NCI-H526 treated with DMSO at 0.1 percent for 48 hours (cell line): ENCODE data around the gene ATP11C.

ENCODE experiments used
- DNase-seq: peaks from one replicate; lab custom pipeline; 2025; lab: John Stamatoyannopoulos, UW

Gene ATP11C

GRCh38 chrX:139802048-139802447 is 130.8 kb downstream of the ATP11C start:
- no peak for DNase-seq

GRCh38 chrX:139801397-139801813 is 131.4 kb downstream of the ATP11C start:
- no peak for DNase-seq

- DNase-seq, result no peak
Observed at GRCh38 chrX:139798701-139799100, 134.2 kb downstream of the ATP11C start.

- no peak for DNase-seq
Observed at GRCh38 chrX:139795196-139795595, 137.7 kb downstream of the ATP11C start.

GRCh38 chrX:139787601-139788000 is 145.3 kb downstream of the ATP11C start:
- DNase-seq, result no peak

GRCh38 chrX:139784807-139785206 is 148.0 kb downstream of the ATP11C start:
- DNase-seq, result peak; percentile 3

GRCh38 chrX:139783959-139784358 is 148.9 kb downstream of the ATP11C start:
- no peak for DNase-seq

GRCh38 chrX:139783030-139783429 is 149.8 kb downstream of the ATP11C start:
- no peak for DNase-seq

GRCh38 chrX:139776599-139776998 is 156.3 kb downstream of the ATP11C start:
- DNase-seq, result no peak

GRCh38 chrX:139770366-139770765 is 162.5 kb downstream of the ATP11C start:
- DNase-seq, result no peak

- no peak for DNase-seq
Observed at GRCh38 chrX:139766545-139766983, 166.3 kb downstream of the ATP11C start.

GRCh38 chrX:139762400-139763183 is 170.3 kb downstream of the ATP11C start:
- no peak for DNase-seq

GRCh38 chrX:139759637-139760036 is 173.2 kb downstream of the ATP11C start:
- no peak for DNase-seq

GRCh38 chrX:139758809-139759208 is 174.0 kb downstream of the ATP11C start:
- no peak for DNase-seq

- DNase-seq, result no peak
Observed at GRCh38 chrX:139758250-139758649, 174.6 kb downstream of the ATP11C start.

- no peak for DNase-seq
Observed at GRCh38 chrX:139751053-139751452, 181.8 kb downstream of the ATP11C start.

GRCh38 chrX:139750390-139750789 is 182.5 kb downstream of the ATP11C start:
- DNase-seq, result no peak

GRCh38 chrX:139739138-139739537 is 193.7 kb downstream of the ATP11C start:
- no peak for DNase-seq

- DNase-seq, result no peak
Observed at GRCh38 chrX:139738581-139738980, 194.3 kb downstream of the ATP11C start.

- no peak for DNase-seq
Observed at GRCh38 chrX:139736151-139736550, 196.7 kb downstream of the ATP11C start.

GRCh38 chrX:139734996-139735395 is 197.9 kb downstream of the ATP11C start:
- no peak for DNase-seq

GRCh38 chrX:139725720-139726119 is 207.1 kb downstream of the ATP11C start:
- DNase-seq, result no peak

- DNase-seq, result no peak
Observed at GRCh38 chrX:139724626-139725025, 208.2 kb downstream of the ATP11C start.

GRCh38 chrX:139720979-139721378 is 211.9 kb downstream of the ATP11C start:
- no peak for DNase-seq
